NCI-H510A (cell line): ENCODE measurements around the gene PPIB.
"Not testable (repeated sequence)": the region's sequence is repeated elsewhere in the genome, so short reads cannot be mapped to it uniquely, and the experiment has no call there.

ENCODE experiments used
- DNase-seq: peaks from one replicate; lab custom pipeline; 2025; lab: John Stamatoyannopoulos, UW

The PPIB gene

DNA sequence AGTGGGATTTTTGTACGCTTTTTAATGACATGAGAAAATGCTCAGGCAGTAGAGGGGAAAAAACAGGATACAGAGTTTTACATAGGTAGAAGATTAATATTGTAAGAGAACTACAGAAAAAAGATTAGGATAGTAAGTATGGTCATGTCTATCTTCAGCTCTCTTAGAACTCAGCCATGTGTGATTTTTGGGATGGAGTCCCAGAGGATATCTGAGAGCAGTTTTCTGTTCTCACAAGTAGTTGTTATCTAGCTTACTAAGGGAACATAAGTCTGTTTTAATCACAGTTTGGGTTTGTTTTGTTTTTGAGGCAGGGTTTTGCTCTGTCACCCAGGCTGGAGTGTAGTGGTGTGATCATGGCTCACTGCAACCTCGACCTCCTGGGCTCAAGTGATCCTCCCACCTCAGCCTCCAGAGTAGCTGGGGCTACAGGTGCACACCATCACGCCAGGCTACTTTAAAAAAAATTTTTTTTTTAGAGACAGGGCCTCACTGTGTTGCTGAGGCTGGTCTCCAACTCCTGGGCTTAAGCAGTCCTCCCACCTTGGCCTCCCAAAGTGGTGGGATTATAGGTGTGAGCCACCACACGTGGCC lies 52.6 kb downstream of the PPIB start:
- DNase-seq = not testable (repeated sequence)

GRCh38 chr15:64107337-64107736 lies 55.5 kb downstream of the PPIB start:
- DNase-seq = no peak
